ENCODE measurements around the gene IRX2.

The IRX2 gene

DNA sequence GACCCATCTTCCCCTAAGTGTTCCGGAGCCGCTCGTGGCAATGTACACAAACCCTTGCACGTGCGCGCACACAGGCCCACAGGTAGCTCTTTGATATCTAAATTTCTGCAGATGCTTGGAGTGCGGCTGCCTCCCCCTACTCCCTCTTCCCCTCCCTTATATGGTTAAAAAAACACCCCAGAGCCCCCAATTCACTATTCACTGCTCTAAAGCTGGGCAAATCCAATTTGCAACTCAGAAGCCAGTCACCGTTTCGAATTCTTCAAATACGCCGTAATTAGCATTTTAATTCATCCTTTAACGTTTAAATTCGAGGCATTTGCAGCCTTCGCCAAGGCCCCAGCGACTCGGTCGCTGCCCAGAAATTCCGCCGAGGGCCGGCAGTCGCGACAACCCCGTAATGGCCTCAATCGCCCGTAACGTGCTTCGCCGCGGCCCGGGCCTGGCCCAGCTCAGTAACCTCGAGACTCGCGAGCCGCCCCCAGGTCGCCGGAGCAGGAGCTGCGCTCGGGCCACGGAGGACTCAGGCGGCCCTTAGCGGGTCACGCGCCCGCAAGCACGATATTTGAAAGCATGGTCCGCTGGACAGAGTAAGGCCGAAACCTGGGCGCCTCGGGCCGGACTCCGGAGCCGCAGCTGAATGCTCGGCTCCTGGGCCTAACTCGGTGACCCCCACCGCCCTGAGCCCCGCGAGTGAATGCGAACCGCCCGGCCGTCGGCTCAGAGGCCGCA is 1.3 kb downstream of the IRX2 start:
- ATAC-seq (no peak), DNase-seq (ENCODE audit: low spot score in 2 of 2) (peak in 1 of 2 donors; percentile 38)
- Mint-ChIP-seq H3K27ac (no peak overlapping the region), H3K36me3 (peaks cover 14% of the 10 kb centered on the region), H3K4me3 (no peak overlapping the region), H3K4me1 (no peaks in the 10 kb centered on the region), H3K9me3 (peaks cover 7% of the 10 kb centered on the region)

DNA sequence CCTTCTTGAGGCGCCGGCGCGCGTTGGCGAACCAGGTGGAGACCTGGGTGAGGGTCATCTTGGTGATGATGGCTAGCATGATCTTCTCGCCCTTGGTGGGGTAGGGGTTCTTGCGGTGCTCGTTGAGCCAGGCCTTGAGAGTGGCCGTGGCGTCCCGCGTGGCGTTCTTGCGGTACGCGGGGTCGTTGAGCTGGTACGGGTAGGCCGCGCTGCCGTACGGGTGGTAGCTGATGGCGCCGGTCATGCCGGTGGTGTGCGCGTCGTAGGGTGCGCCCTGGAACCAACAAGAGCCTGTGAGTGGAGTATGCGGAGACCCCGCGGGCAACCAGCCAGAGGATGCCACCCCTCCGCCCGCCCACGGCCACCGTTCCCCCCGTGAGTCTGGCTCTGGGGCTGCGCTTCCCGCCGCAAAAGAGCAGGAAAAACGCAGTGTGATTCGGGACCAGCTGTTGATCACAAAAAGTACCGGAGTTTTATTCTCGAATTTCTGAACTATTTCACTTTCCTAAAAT is 1.9 kb downstream of the IRX2 start:
- DNase-seq (ENCODE audit: low spot score in 2 of 2) (peak in 1 of 2 donors; percentile 41), ATAC-seq (no peak)
- Mint-ChIP-seq H3K4me3 (no peak overlapping the region), H3K36me3 (peaks cover 14% of the 10 kb centered on the region), H3K4me1 (no peaks in the 10 kb centered on the region), H3K9me3 (peaks cover 7% of the 10 kb centered on the region), H3K27ac (no peak overlapping the region)

DNA sequence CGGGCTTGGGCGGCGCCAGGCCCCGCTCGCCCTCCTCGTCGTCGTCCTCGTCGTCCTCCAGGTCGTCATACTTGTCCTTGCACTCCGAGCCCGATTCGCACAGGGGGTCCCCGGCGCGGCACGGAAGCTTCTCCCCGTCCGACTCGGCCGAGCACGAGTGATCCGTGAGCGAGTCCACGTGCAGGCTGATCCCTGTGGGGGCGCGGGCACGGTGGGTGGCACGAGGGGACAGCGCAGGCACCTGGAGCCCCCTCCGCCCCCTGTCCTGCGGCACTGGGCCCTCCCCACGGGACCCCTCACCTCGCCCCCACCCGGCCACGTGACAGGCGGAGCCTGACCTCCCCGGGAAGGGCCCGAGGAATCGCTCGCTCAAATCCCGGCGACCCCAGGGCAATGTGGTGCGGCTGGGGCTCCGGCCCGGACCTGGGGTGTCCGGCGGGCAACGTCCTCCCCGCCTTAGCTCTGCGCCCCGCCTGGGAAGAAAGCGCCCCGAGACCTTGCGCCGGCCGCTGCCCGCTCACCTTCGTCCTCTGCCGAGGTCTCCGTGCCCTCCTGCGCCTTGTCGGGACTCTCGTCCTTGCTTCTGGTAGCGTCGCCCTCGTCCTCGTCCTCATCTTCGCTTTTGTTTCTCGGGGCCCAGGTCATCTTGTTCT is 2.5 kb downstream of the IRX2 start:
- H3K27ac Mint-ChIP-seq = no peak overlapping the region
- H3K9me3 Mint-ChIP-seq = peaks cover 3% of the 10 kb centered on the region
- H3K4me3 Mint-ChIP-seq = no peak overlapping the region
- H3K4me1 Mint-ChIP-seq = no peaks in the 10 kb centered on the region
- DNase-seq (ENCODE audit: low spot score in 2 of 2) (no peak), ATAC-seq (no peak)
- H3K36me3 Mint-ChIP-seq = peaks cover 14% of the 10 kb centered on the region

DNA sequence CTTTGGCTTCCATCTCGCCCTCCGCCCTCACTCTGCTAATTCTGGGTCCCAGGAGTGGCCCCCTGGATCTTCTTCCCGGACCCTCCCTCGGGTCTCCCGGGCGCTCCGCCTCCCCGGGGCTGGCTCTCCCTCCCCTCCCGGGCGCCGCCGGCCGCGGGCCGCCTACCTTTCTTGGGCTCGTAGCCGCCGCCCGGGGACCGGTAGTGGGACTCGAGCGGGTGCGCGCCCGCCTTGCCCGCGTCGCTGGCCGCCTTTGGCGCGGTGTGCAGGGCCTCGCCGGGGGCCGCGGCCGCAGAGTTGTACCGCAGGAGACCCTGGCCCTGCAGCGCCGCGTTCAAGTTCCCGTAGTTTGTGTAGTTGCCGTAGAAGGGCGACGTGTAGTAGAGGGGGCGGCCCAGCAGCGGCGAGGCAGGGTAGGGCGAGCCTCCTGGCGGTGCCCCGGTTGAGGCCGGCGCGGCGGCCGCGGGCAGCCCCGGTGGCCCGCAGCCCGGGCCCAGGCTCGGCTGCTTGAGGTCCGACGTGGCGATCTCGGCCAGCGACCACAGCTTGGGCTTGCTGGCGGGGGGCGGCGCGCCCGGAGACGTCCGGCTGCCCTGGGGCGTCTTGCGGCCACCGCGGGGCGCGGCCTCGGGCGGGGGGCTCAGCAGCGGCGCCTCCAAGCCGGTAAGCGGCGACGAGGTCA is 3.2 kb downstream of the IRX2 start:
- DNase-seq (ENCODE audit: low spot score in 2 of 2) = peak in 1 of 2 donors; percentile 43
- no peak for ATAC-seq
- Mint-ChIP-seq H3K4me1 (no peaks in the 10 kb centered on the region), H3K9me3 (peaks cover 3% of the 10 kb centered on the region), H3K36me3 (peaks cover 14% of the 10 kb centered on the region), H3K4me3 (no peak overlapping the region), H3K27ac (no peak overlapping the region)

DNA sequence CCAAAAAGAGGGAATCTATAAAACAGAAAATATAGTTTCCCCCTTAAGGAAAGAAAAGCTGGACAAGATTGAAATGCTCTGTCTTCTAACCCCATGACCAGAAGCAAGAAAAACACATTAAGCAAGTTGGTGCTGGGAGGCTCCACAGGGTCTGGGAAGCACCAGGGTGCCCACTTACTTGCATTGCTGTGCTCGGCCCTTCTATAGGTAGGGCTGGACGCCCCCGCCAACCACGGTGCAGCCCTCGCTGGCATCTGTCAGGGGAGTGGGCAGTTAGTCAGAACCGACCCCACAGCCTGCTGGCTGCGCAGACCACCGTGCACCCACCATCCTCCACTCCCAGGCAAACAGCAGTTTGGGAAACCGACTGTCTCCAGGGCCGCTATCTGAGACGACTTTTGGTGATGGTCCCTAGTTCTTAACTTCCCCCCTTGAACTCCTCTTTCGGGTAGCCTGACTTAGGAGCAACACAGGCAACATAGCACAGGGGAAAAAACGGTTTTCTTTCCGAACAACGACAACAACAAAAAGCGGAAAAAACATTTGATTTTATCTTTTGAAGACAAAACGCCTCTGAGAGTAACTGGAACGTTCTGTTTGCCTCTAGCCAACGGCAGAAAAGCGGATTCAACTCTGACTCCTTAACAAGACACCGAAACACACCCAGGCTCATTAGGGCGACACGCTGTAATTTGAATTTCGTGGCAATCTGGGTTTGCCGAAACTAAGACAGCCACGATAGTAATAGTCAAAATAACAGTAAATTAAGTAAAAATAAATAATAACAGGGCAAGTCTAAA is 3.9 kb downstream of the IRX2 start:
- ATAC-seq (no peak), DNase-seq (ENCODE audit: low spot score in 2 of 2) (peak in 1 of 2 donors; percentile 23)
- Mint-ChIP-seq H3K4me1 (no peaks in the 10 kb centered on the region), H3K27ac (no peak overlapping the region), H3K4me3 (no peak overlapping the region), H3K9me3 (peaks cover 3% of the 10 kb centered on the region), H3K36me3 (peaks cover 13% of the 10 kb centered on the region)

DNA sequence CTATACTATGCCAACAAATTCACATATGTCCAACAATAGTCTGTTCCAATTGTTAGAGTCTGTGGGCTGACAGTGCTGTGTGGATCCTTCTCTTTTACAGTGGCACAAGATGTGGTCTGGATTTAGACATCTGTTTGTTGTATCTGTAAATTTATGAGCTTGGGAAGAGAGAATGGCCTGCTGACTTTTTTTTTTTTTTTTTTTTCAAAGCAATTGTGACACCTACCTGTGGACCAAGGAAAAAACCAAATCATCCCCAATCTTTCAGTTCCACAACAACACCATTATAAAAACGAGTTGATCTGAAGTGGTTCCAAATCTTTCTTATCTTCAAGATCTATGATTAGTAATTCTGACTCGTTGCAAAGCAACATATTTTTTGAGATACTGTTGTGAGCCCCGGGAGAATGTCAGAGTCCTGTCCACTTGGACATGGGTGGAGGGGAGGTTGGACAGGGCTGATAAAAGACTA is 4.9 kb downstream of the IRX2 start:
- Mint-ChIP-seq H3K36me3 (peaks cover 8% of the 10 kb centered on the region), H3K4me3 (no peak overlapping the region), H3K9me3 (peaks cover 3% of the 10 kb centered on the region), H3K27ac (no peak overlapping the region), H3K4me1 (no peaks in the 10 kb centered on the region)
- ATAC-seq = no peak
- DNase-seq (ENCODE audit: low spot score in 2 of 2) = peak in 1 of 2 donors; percentile 25

DNA sequence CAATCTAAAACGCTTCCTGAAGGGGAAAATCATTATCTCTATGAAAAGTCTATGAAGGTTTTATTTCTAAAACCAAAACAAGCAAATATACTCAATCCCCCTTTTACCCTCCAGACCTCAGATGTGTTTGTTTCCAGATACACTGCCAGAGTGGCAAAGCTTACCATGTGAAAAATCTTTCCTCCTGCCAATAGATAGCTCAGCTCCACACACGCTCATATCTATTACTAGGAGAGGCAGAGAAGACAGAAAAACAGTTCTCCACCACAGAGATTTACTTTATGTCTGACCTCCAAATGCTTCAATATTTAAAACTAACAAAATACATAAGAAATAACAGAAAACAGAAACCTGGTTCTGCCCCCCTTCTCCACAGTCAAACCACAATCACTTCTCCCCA is 7.0 kb downstream of the IRX2 start:
- Mint-ChIP-seq H3K27ac (no peak overlapping the region), H3K9me3 (peaks cover 3% of the 10 kb centered on the region), H3K36me3 (peaks cover 3% of the 10 kb centered on the region), H3K4me3 (no peak overlapping the region), H3K4me1 (no peaks in the 10 kb centered on the region)
- DNase-seq (ENCODE audit: low spot score in 2 of 2) = no peak
- ATAC-seq = no peak

DNA sequence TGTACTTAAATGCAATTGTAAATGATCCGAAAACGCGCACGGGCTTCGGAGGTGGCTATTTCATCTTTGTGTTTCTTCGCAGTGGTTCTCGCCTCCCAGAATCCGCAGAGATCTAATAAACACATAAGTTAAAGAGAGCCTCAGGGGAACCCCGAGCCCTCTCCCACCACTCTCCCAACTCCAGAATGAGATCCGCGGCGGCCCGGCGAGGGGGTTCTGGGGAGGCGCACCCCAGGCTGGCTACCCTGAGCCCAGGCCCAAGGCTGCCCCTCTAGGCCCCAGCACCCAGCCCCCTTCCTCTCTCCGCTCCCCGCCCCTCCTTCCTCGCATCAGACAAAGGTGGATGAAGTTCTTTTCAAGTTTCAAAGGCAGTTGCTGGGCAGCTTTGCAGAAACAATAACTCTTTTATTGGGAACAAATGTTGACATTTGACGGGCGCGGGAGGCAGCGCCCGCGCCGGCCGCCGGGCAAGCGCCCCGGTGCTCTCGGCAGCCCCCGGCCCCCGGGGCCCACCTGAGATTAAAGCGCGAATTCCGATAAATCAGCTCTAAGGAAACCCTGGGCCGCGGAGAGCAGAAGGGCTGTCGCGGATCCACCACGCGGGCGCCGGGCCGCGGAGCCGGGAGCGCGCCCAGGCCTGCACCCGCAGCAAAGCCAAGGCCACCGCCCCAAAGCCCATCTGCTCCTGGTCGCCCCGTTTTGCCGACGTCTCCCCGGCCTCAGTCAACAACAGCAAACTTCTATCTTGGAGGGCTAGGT is 8.4 kb downstream of the IRX2 start:
- Mint-ChIP-seq H3K4me3 (no peak overlapping the region), H3K36me3 (no peaks in the 10 kb centered on the region), H3K27ac (no peak overlapping the region), H3K9me3 (no peaks in the 10 kb centered on the region), H3K4me1 (no peaks in the 10 kb centered on the region)
- ATAC-seq (no peak), DNase-seq (ENCODE audit: low spot score in 2 of 2) (no peak)

DNA sequence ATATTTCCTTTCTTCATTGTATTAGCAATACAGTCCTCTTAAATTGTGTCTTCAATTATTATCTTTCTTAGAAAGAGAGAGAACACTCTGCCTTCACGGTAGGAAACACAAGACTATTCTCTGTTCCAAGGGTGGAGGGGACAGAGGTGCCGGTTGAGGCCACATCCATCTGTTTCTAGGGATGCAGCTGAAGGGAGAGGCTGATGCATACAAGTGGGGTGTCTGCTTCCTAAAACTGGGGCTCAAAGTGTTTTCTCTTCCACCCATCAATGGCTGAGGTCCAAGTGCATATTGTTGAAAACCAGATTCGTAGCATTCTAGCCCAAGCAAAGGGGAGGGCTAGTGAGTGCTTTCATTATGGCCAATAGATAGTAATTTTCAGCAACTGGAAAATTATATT is 9.5 kb downstream of the IRX2 start:
- Mint-ChIP-seq H3K9me3 (no peaks in the 10 kb centered on the region), H3K36me3 (no peaks in the 10 kb centered on the region), H3K4me3 (no peak overlapping the region), H3K4me1 (no peaks in the 10 kb centered on the region), H3K27ac (no peak overlapping the region)
- DNase-seq (ENCODE audit: low spot score in 2 of 2) (no peak), ATAC-seq (no peak)

DNA sequence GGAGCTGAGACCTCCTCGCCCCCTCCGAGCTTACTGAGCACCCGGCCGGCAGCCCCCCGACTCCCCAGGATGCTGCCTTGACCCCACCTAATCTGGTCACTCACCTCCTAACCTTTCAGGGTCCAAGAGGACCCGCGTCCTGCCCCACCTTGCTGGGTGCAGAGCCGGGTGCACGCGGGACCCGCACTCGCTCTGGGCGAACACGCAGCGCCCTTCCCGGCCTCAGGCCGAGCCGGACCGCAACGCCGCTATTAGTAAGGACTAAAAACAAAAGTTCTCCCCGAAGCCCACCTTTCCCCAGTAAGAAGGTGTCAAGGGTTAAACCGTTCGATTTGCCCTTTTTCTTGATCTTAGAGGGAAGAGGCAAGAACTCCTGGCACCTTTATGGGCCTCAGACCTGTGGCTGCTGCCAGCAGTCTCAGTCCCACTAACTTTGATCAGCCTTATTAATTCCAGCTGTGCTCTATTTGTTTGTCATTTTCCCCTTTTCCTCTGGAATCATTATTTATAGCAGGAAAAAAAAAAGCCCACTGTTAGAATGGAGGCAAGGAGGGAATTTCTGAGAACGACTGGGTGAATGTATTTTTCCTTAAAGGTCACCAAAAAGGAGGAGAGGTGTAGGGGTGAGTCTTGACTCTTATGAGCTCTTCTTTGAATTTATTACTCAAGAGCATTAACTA is 10.5 kb downstream of the IRX2 start:
- Mint-ChIP-seq H3K9me3 (no peaks in the 10 kb centered on the region), H3K4me3 (no peak overlapping the region), H3K27ac (no peak overlapping the region), H3K4me1 (no peaks in the 10 kb centered on the region), H3K36me3 (no peaks in the 10 kb centered on the region)
- no peak for ATAC-seq
- DNase-seq (ENCODE audit: low spot score in 2 of 2) = no peak

DNA sequence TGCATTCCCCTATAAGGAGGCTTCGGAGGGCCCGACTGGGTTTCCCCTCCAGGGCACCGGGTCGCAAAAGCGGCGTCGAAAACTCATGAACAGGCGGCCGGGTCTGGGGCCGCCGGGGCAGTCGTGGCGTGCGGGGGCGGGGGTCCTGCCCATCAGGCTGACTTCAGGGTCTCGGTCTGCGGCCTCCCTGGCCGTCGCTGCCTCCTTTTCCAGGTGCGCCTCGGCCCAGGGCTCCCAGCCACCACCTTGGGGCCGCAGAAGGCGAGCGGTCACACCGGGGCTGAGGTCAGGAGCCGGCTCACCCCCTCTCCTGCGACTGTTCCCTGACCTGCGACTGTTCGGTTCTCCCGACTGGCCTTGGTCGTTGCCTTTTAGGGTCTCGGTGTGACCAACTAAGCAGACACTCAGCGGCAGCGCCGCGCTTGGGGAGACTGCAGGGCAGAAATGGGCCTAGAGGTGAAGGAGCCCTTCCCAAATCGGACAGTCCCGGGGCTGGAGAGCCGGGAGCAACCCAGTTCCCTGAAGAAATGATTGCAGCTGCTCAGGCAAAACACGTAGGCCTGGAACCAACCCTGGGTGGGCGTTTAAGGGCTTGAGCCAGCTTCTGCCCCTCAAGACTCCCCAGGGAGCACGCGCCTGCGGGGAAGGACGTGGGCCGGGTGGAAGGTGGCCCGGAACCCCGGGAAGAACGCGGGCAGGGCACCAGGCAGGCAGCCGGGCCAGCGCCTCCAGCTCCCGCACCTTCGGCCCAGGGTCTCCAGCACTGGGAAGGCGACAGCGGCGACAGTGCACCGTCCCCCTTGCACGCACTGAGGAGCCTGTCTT is 11.2 kb downstream of the IRX2 start:
- DNase-seq (ENCODE audit: low spot score in 2 of 2) (no peak), ATAC-seq (no peak)
- H3K4me3 Mint-ChIP-seq = no peak overlapping the region

DNA sequence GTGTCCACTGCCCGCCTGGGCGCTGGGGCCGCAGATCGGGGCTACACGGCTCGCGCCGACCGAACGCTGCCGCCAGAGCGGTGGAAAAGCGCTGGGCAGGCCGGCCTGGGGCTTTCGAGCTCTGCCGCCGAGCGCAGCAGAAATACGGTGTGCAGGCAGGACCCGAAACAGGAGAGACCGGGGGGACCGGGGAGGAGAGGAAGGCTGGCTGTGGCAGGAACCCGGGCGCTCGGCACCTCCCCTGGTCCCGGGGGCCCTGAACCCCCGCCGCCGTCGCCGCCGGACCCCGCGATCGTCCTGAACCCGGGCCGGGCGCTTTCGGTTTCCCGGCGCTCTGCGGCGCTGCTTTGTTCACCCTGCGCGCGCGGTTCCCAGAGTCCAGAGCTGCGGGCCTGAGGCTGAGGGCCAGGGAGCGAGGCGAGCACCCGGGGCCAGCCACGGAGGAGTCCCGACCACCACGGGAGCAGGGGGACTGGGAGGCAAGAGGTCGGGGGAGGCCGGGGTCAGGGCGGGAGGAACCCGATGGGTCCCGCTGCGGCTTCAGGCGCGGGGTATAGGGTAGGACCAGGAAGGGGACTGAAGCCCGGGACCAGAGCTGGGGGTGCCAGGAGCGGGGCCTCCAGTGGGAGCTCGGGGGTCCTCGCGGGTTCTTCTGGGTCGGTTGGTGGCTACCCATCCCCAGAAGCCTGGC is 12.0 kb downstream of the IRX2 start:
- no peaks in the 10 kb centered on the region for H3K4me1 Mint-ChIP-seq
- no peaks in the 10 kb centered on the region for H3K36me3 Mint-ChIP-seq
- H3K9me3 Mint-ChIP-seq = no peaks in the 10 kb centered on the region
- H3K27ac Mint-ChIP-seq = no peak overlapping the region
- no peak overlapping the region for H3K4me3 Mint-ChIP-seq
- no peak for DNase-seq (ENCODE audit: low spot score in 2 of 2)
- ATAC-seq = peak; percentile 27

More for the DNA sequence above, 11.2 kb downstream of the IRX2 start:
- Mint-ChIP-seq H3K36me3 (no peaks in the 10 kb centered on the region), H3K9me3 (no peaks in the 10 kb centered on the region), H3K27ac (no peak overlapping the region), H3K4me1 (no peaks in the 10 kb centered on the region)

All from stimulated activated effector memory CD8-positive, alpha-beta T cell treated with anti-CD3 and anti-CD28 coated beads, Interleukin-12 subunit alpha, Interleukin-12 subunit beta, amount 100 ng/mL, for 72 hours (primary cell).